Osteocyte (in vitro differentiated cells): ENCODE measurements around the gene MTMR10. TPM values are rescaled to one million over a fixed set of nuclear protein-coding genes. Genes with fewer than 3 reads are reported as not detected.

Experiments used
- DNase-seq: peaks from one replicate; pipeline ENCODE4 v3.0.0; 2021; ENCODE audit warnings: mixed read lengths; ENCODE audit not compliant: unreplicated experiment; ENCODE audit errors: extremely low spot score
- H3K27ac Mint-ChIP-seq: one replicate; pipeline ENCODE4 v1.8.0; 2021; ENCODE audit warnings: mild to moderate bottlenecking, mixed read lengths; ENCODE audit not compliant: unreplicated experiment
- H3K27me3 Mint-ChIP-seq: one replicate; pipeline ENCODE4 v1.8.0; 2021; ENCODE audit warnings: mixed read lengths; ENCODE audit not compliant: unreplicated experiment
- H3K36me3 Mint-ChIP-seq: one replicate; pipeline ENCODE4 v1.8.0; 2021; ENCODE audit warnings: mixed read lengths; ENCODE audit not compliant: unreplicated experiment
- H3K4me1 Mint-ChIP-seq: one replicate; pipeline ENCODE4 v1.8.0; 2021; ENCODE audit warnings: mixed read lengths; ENCODE audit not compliant: unreplicated experiment
- H3K4me3 Mint-ChIP-seq: one replicate; pipeline ENCODE4 v1.8.0; 2021; ENCODE audit warnings: mild to moderate bottlenecking, moderate library complexity, mixed read lengths; ENCODE audit not compliant: unreplicated experiment
- H3K9me3 Mint-ChIP-seq: one replicate; pipeline ENCODE4 v1.8.0; 2021; ENCODE audit warnings: mixed read lengths; ENCODE audit not compliant: unreplicated experiment
- CTCF ChIP-seq: fragments of 200-600 bp; sonication (generic); IDR thresholded peaks from 2 replicates; pipeline ENCODE4 v1.5.0; 2021; ENCODE audit warnings: antibody characterized with exemption, mild to moderate bottlenecking, moderate library complexity
- total RNA-seq: library from RNA; stranded (reverse); gene quantifications from 2 replicates; pipeline ENCODE4 v1.2.1, GENCODE V29; 2021

MTMR10 gene
- total RNA-seq, 1 donor from 2014 or later: 23.3 TPM

- TF ChIP-seq CTCF: no peak
- peaks cover 23% of the 10 kb centered on the region for H3K27me3 Mint-ChIP-seq
- peaks cover 1% of the 10 kb centered on the region for H3K36me3 Mint-ChIP-seq
- H3K27ac Mint-ChIP-seq: no peak overlapping the region
- peaks cover 4% of the 10 kb centered on the region for H3K4me1 Mint-ChIP-seq
- H3K9me3 Mint-ChIP-seq: no peaks in the 10 kb centered on the region
- no peak for DNase-seq
- H3K4me3 Mint-ChIP-seq: no peak overlapping the region
Observed at GRCh38 chr15:31004220-31004733, 12.8 kb upstream of the MTMR10 start.

GRCh38 chr15:31001702-31002101 lies 10.3 kb upstream of the MTMR10 start:
- DNase-seq: no peak
- Mint-ChIP-seq H3K4me3 (no peak overlapping the region), H3K9me3 (no peaks in the 10 kb centered on the region), H3K36me3 (peaks cover 1% of the 10 kb centered on the region), H3K4me1 (peaks cover 2% of the 10 kb centered on the region), H3K27ac (no peak overlapping the region), H3K27me3 (peaks cover 17% of the 10 kb centered on the region)
- no peak for TF ChIP-seq CTCF

GRCh38 chr15:30999729-31000128 lies 8.3 kb upstream of the MTMR10 start:
- Mint-ChIP-seq H3K27ac (no peak overlapping the region), H3K4me3 (no peak overlapping the region), H3K4me1 (peaks cover 2% of the 10 kb centered on the region), H3K36me3 (peaks cover 1% of the 10 kb centered on the region), H3K27me3 (peaks cover 13% of the 10 kb centered on the region), H3K9me3 (no peaks in the 10 kb centered on the region)
- no peak for TF ChIP-seq CTCF
- no peak for DNase-seq

GRCh38 chr15:30997270-30997669 lies 5.8 kb upstream of the MTMR10 start:
- peaks cover 1% of the 10 kb centered on the region for H3K4me1 Mint-ChIP-seq
- H3K27me3 Mint-ChIP-seq: peaks cover 3% of the 10 kb centered on the region
- no peak for TF ChIP-seq CTCF
- H3K9me3 Mint-ChIP-seq: no peaks in the 10 kb centered on the region
- no peaks in the 10 kb centered on the region for H3K36me3 Mint-ChIP-seq
- no peak overlapping the region for H3K4me3 Mint-ChIP-seq
- DNase-seq: no peak
- no peak overlapping the region for H3K27ac Mint-ChIP-seq

GRCh38 chr15:30992249-30992864 lies 929 bp upstream of the MTMR10 start:
- Mint-ChIP-seq H3K4me3 (peak overlapping the region; percentile 78), H3K9me3 (no peaks in the 10 kb centered on the region), H3K4me1 (peaks cover 12% of the 10 kb centered on the region), H3K36me3 (no peaks in the 10 kb centered on the region), H3K27me3 (no peaks in the 10 kb centered on the region), H3K27ac (peak overlapping the region; percentile 86)
- no peak for TF ChIP-seq CTCF
- no peak for DNase-seq
